A673 (cell line): ENCODE data around the gene KRT74.

Experiments
- CTCF ChIP-seq: fragments of 300-800, 200-600 bp; sonication (generic); conservative IDR thresholded peaks from 2 replicates; pipeline ENCODE4 v1.5.1; 2017; ENCODE audit warnings: low read depth, mild to moderate bottlenecking, antibody characterized with exemption, low read length, moderate library complexity, mixed read lengths
- EZH2 ChIP-seq: fragments of 200-600 bp; sonication (generic); IDR thresholded peaks from 2 replicates; pipeline ENCODE4 v1.6.1; 2017; ENCODE audit warnings: borderline replicate concordance, low read depth, mild to moderate bottlenecking, mixed read lengths, antibody characterized with exemption, low read length; ENCODE audit not compliant: poor library complexity, severe bottlenecking

GRCh38 chr12:52526511-52526951 lies 47.1 kb downstream of the KRT74 start:
- TF ChIP-seq EZH2 (no peak), CTCF (no peak)
